Right lobe of liver (tissue), 6 donors: ENCODE data around the gene ARHGAP15. TPM values are rescaled to one million over a fixed set of nuclear protein-coding genes. Genes with fewer than 3 reads are reported as not detected.

Experiments
- ATAC-seq, 4 donors: fragments of 200-7000 bp; cut with Tn5 transposase; one replicate each; pipeline ENCODE4 v1.9.1; 2020; ENCODE audit warnings: mild to moderate bottlenecking in 4 of 4, moderate library complexity in 4 of 4
- DNase-seq, 3 donors: peaks; one replicate each; pipeline ENCODE4 v3.0.0-alpha.2; 2020
- H3K27ac ChIP-seq, 3 donors: fragments of 200-600 bp; one replicate each; pipeline ENCODE4 v1.8.0; 2022
- H3K27me3 ChIP-seq, 2 donors: fragments of 200-600 bp; one replicate each; pipeline ENCODE4 v1.8.0; 2022
- H3K36me3 ChIP-seq, 4 donors: fragments of 200-600 bp; sonication (generic) in 1 of 4; one replicate each; pipeline versions ENCODE4 v1.5.1 to v1.8.0; 2017 to 2022; ENCODE audit warnings: control low read depth in 1 of 4
- H3K4me1 ChIP-seq, 4 donors: fragments of 200-600 bp; sonication (generic) in 1 of 4; one replicate each; pipeline versions ENCODE4 v1.5.1 to v1.8.0; 2017 to 2022; ENCODE audit warnings: control low read depth in 1 of 4
- H3K4me3 ChIP-seq, 3 donors: fragments of 200-600 bp; one replicate each; pipeline ENCODE4 v1.8.0; 2022
- H3K9me3 ChIP-seq, 4 donors: fragments of 200-600 bp; sonication (generic) in 1 of 4; one replicate each; pipeline versions ENCODE4 v1.5.1 to v1.8.0; 2017 to 2022; ENCODE audit warnings: control low read depth in 1 of 4
- POLR2A ChIP-seq: fragments of 450-650 bp; IDR thresholded peaks from one replicate; pipeline ENCODE4 v1.6.1; 2017; ENCODE audit warnings: antibody characterized with exemption, mild to moderate bottlenecking
- WGBS: methylation state at CpG from one replicate; pipeline ENCODE4 v1.1.6; 2018; ENCODE audit warnings: low coverage, low lambda C conversion rate; ENCODE audit not compliant: insufficient coverage; ENCODE audit errors: missing lambda C conversion rate; 5-methylcytosine and 5-hydroxymethylcytosine counted together
- intact Hi-C, 2 donors: fragments of 100-400 bp; cut with DNase I; formaldehyde crosslinking; loops; one replicate each; pipeline versions ENCODE4 v1.11.2 to v1.14.1; 2022
- total RNA-seq, 6 experiments: library from RNA; depleted of rRNA in 2 of 6; stranded (reverse); fragments of >200 nt in 2 of 6; fragmentation: NEBNext Ultra II Directional in 3 of 6; extraction: Animal tissue kit (Norgen Biotek cat#: 25700) in 3 of 6; gene quantifications; one replicate each; pipeline versions ENCODE4 v1.1.0 to v1.2.4, GENCODE V29; 2016 to 2023
- TF ChIP-seq, protein P1 (sequence below), 4 donors: fragments of 200-600 bp in 3 of 4; fragments of 450-650 bp in 1 of 4; IDR thresholded peaks; one replicate each; pipeline versions ENCODE4 v1.5.1 to v1.8.0; 2016 to 2022; ENCODE audit warnings: antibody characterized with exemption in 4 of 4, mild to moderate bottlenecking in 2 of 4
- donor health status: DM: no; HTN: yes; CAD: no.
- donor health status: DM: no; HTN: no; CAD: no.
- donor health status: DM: no; HTN: no; CAD: no.
- donor health status: DM: no; HTN: yes; CAD: no.
- donor health status: DM: no; HTN: yes; CAD: no.

The ARHGAP15 gene
- total RNA-seq, 6 experiments from 2014 or later: 3.3 to 8.2 (median 6.6) TPM

DNA sequence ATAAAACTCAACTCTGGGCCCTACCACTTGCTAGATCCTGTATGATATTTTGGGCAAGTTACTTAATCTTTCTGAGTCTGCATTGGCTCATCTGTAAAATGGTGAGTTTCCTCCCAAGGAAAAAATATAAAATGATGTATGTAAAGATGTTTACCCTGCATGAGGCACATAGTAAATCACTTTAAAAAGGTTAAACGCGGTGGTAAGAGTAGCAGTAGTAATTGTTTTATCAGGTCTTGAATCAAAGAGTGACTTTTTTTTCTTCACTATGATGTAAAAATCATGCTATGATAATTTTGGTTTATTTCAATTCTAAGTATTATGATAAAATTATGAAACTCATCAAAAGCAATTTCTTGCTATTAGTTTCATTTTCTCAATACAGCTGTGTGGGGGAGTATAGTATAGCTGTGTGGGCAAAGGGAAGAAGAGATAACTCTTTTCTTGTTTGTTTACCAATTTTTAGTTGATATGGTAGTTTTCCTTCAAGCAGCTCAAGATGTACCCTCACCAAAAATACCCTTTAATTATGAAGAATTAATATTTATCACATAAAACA, 10.7 kb downstream of the ARHGAP15 start:
- Histone ChIP-seq H3K9me3 (no peaks in the 10 kb centered on the region), H3K27ac (no peak overlapping the region), H3K36me3 (no peaks in the 10 kb centered on the region), H3K27me3 (no peaks in the 10 kb centered on the region), H3K4me3 (no peak overlapping the region), H3K4me1 (no peaks in the 10 kb centered on the region)
- intact Hi-C loops: no loop called here
- ATAC-seq: no peak
- TF ChIP-seq, protein P1, sequence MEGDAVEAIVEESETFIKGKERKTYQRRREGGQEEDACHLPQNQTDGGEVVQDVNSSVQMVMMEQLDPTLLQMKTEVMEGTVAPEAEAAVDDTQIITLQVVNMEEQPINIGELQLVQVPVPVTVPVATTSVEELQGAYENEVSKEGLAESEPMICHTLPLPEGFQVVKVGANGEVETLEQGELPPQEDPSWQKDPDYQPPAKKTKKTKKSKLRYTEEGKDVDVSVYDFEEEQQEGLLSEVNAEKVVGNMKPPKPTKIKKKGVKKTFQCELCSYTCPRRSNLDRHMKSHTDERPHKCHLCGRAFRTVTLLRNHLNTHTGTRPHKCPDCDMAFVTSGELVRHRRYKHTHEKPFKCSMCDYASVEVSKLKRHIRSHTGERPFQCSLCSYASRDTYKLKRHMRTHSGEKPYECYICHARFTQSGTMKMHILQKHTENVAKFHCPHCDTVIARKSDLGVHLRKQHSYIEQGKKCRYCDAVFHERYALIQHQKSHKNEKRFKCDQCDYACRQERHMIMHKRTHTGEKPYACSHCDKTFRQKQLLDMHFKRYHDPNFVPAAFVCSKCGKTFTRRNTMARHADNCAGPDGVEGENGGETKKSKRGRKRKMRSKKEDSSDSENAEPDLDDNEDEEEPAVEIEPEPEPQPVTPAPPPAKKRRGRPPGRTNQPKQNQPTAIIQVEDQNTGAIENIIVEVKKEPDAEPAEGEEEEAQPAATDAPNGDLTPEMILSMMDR (IDR thresholded peaks at IDR 0.05): no peak
- no peak for TF ChIP-seq POLR2A
- no peak for DNase-seq
- WGBS: 86% methylated on average over 2 of the region's 2 CpGs

DNA sequence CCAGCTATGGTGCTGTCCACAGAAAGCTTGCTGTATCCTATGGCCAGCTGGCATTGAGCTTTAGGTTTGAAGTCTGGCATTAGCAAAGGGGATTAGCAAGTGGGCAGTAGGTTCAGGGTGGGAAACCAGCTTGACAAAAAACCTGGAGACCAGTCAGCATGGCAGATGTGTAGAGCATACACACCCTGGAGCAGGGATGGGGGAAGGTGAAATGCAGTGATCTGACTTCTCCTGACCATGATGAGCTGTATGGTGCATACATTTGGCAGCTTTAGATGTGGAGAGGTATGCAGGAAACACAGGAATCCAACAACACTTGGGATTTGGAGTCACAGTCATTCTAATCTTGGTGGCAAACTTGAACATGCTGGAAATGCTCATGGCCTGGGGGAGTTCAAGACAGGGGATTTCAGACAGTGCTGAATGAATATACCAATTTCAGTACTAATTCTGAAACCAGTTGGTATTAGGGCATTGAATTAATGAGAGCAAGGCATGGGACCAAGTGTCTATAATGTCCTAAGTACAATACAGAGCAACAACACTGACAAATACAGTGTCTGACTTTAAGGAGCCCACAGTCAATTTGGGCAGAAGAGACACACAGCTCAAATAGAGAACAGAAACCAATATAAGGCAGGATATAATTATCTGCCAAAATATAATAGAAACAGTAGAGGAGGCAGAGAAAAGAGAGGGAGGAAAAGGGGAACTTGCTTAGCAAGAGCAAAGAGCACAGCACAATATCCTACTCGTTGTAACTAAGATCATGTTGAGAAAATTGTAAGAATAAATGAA, 11.8 kb downstream of the ARHGAP15 start:
- peak; percentile 12 to 67 (median 35) for ATAC-seq
- no peak for DNase-seq
- intact Hi-C loops: no loop called here
- 39% methylated on average over 1 of the region's 1 CpG for WGBS
- no peak overlapping the region for H3K27ac ChIP-seq
- no peak overlapping the region for H3K4me3 ChIP-seq
- TF ChIP-seq, protein P1 (IDR thresholded peaks at IDR 0.05): no peak
- no peak for TF ChIP-seq POLR2A
- no peaks in the 10 kb centered on the region for H3K36me3 ChIP-seq
- H3K27me3 ChIP-seq: no peaks in the 10 kb centered on the region
- H3K9me3 ChIP-seq: no peaks in the 10 kb centered on the region
- H3K4me1 ChIP-seq: no peaks in the 10 kb centered on the region

DNA sequence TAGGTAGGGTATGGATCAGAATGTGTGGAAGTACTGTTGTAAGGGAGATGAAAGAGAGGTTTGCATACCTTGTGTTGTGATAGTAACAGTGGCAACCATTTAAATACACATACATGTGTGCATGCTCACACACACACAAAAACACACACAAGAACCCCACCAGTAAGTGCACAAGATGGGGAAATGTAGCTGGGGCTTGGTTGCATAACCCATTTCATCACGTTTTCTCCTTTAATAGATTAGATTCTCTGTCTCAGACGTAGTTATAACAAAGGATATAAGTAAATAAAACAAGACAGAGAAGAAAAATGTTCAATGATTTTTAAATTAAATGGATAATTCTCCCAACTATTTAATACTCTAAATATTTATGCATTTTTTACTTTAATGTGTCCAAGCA, 13.4 kb downstream of the ARHGAP15 start:
- Histone ChIP-seq H3K27ac (no peak overlapping the region), H3K27me3 (no peaks in the 10 kb centered on the region), H3K9me3 (no peaks in the 10 kb centered on the region), H3K36me3 (no peaks in the 10 kb centered on the region), H3K4me1 (no peaks in the 10 kb centered on the region), H3K4me3 (no peak overlapping the region)
- no peak for TF ChIP-seq POLR2A
- TF ChIP-seq, protein P1 (IDR thresholded peaks at IDR 0.05): no peak
- DNase-seq (no peak), ATAC-seq (no peak)
- WGBS: 25% methylated on average over 2 of the region's 2 CpGs
- intact Hi-C loops: no loop called here

DNA sequence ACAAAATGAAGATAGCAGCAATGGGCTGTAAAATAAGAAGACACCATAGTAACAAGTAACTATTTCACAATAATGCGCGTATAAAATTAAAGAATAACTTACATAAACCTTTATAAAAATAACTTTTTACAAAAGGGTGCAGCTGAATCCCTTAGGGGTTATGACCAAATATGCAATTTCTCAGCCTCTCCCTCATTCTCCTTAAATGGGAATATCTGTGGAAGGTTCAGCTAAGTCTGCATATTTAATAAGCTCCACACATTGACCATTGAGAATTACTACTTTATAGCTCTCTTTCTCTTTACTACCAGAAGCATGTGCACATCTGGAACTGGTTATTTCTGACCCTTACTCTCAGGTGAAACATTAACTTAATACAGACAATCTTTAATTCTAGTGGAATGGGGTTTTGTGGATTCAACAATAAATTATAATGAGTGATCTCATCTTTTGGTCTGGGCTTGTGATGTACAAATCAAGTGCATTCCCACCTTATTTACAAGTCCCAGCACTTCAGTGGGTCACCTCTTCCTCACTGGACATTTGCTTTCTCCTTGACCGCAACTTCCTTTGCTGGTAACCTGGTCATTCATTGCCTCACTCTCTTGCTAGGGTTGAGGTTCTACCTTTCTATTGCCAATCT, 15.7 kb downstream of the ARHGAP15 start:
- no peaks in the 10 kb centered on the region for H3K27me3 ChIP-seq
- no peaks in the 10 kb centered on the region for H3K9me3 ChIP-seq
- intact Hi-C loops: no loop called here
- TF ChIP-seq POLR2A: no peak
- TF ChIP-seq, protein P1 (IDR thresholded peaks at IDR 0.05): no peak
- no peak for DNase-seq
- no peak overlapping the region for H3K27ac ChIP-seq
- no peak for ATAC-seq
- H3K4me3 ChIP-seq: no peak overlapping the region
- no peaks in the 10 kb centered on the region for H3K4me1 ChIP-seq
- H3K36me3 ChIP-seq: no peaks in the 10 kb centered on the region
- WGBS: 91% methylated on average over 3 of the region's 3 CpGs
